SK-N-MC (cell line): Measurements from ENCODE around the gene PTGER4.
"Not testable (repeated sequence)": the region's sequence is repeated elsewhere in the genome, so short reads cannot be mapped to it uniquely, and the experiment has no call there.

Experiments used
- DNase-seq: peaks from one replicate; pipeline ENCODE4 v3.0.0-alpha.2; 2011; ENCODE audit warnings: low read depth, low spot score
- H3K27ac ChIP-seq: fragments of 200-600 bp; sonication (generic); 2 replicates; pipeline ENCODE4 v1.5.1; 2016; ENCODE audit warnings: mixed run types
- H3K36me3 ChIP-seq: fragments of 200-600 bp; sonication (generic); 2 replicates; pipeline ENCODE4 v1.6.1; 2017; ENCODE audit warnings: antibody characterized with exemption, low read length, mixed read lengths; ENCODE audit not compliant: insufficient read depth
- H3K4me3 ChIP-seq: fragments of 200-600 bp; sonication (generic); 2 replicates; pipeline ENCODE4 v1.5.1; 2016
- H3K9ac ChIP-seq: fragments of 200-600 bp; sonication (generic); 2 replicates; pipeline ENCODE4 v1.8.0; 2017; ENCODE audit warnings: mixed run types, mixed read lengths; ENCODE audit not compliant: insufficient read length
- H3K9me3 ChIP-seq: fragments of 200-600 bp; sonication (generic); 2 replicates; pipeline ENCODE4 v1.6.1; 2017; ENCODE audit warnings: low read depth, mild to moderate bottlenecking, antibody characterized with exemption, low read length, moderate library complexity, mixed read lengths
- EZH2 ChIP-seq: fragments of 200-600 bp; sonication (generic); IDR thresholded peaks from one replicate; pipeline ENCODE4 v1.6.1; 2017; ENCODE audit warnings: antibody characterized with exemption
- FOXP2 ChIP-seq: optimal IDR thresholded peaks from 2 replicates; pipeline ENCODE3; 2011; ENCODE audit warnings: mild to moderate bottlenecking, moderate library complexity; ENCODE audit not compliant: insufficient read depth; ENCODE audit errors: extremely low read length, control extremely low read depth
- POLR2AphosphoS5 ChIP-seq: IDR thresholded peaks from 2 replicates; pipeline ENCODE4 v1.6.1; 2012; ENCODE audit warnings: mild to moderate bottlenecking, low read depth, low read length, borderline replicate concordance

PTGER4 gene

DNA sequence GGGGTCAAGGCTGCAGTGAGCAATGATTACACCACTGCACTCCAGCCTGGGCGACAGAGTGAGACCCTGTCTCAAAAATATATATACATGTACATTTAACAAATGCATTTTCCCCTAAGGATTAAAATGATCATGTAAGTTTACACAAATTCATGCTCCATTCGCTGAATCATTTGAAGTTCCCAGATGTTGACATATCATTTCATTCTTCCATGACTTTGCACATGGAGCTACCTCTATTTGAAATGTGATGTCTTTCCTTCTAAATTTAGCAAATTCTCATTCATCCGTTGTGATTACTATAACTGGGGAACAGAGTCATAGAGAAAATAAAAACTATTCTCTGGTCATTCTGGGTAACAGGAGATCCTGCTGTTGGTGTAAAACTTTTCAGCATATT is 10.6 kb downstream of the PTGER4 start:
- Histone ChIP-seq H3K9me3 (no peaks in the 10 kb centered on the region), H3K27ac (no peak overlapping the region), H3K36me3 (peaks cover 3% of the 10 kb centered on the region; the same call in 1 of the 2 replicates), H3K9ac (peak overlapping the region; percentile 25), H3K4me3 (no peak overlapping the region)
- DNase-seq, result no peak
- TF ChIP-seq EZH2 (no peak), POLR2AphosphoS5 (no peak), FOXP2 (no peak)

DNA sequence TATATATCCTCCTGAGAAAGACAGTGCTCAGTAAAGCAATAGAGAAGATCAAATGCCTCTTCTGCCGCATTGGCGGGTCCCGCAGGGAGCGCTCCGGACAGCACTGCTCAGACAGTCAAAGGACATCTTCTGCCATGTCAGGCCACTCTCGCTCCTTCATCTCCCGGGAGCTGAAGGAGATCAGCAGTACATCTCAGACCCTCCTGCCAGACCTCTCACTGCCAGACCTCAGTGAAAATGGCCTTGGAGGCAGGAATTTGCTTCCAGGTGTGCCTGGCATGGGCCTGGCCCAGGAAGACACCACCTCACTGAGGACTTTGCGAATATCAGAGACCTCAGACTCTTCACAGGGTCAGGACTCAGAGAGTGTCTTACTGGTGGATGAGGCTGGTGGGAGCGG is 12.2 kb downstream of the PTGER4 start:
- Histone ChIP-seq H3K9ac (no peak overlapping the region), H3K4me3 (no peak overlapping the region), H3K27ac (no peak overlapping the region), H3K9me3 (no peaks in the 10 kb centered on the region), H3K36me3 (peaks cover 3% of the 10 kb centered on the region; the same call in 1 of the 2 replicates)
- TF ChIP-seq FOXP2 (no peak), POLR2AphosphoS5 (no peak)
- DNase-seq, result no peak

GRCh38 chr5:40694433-40694832 is 14.7 kb downstream of the PTGER4 start:
- Histone ChIP-seq H3K9ac (no peak overlapping the region), H3K4me3 (no peak overlapping the region), H3K36me3 (peaks cover 3% of the 10 kb centered on the region; the same call in 1 of the 2 replicates), H3K9me3 (no peaks in the 10 kb centered on the region), H3K27ac (no peak overlapping the region)
- no peak for DNase-seq
- TF ChIP-seq POLR2AphosphoS5 (no peak), EZH2 (no peak), FOXP2 (no peak)

GRCh38 chr5:40700116-40700782 is 20.5 kb downstream of the PTGER4 start:
- no peak for TF ChIP-seq POLR2AphosphoS5
- no peak for TF ChIP-seq EZH2
- no peak for TF ChIP-seq FOXP2
- Histone ChIP-seq H3K9me3 (no peaks in the 10 kb centered on the region), H3K27ac (no peak overlapping the region), H3K9ac (no peak overlapping the region), H3K36me3 (no peaks in the 10 kb centered on the region), H3K4me3 (no peak overlapping the region)
- no peak for DNase-seq

GRCh38 chr5:40702027-40702426 is 22.3 kb downstream of the PTGER4 start:
- not testable (repeated sequence) for H3K27ac ChIP-seq, H3K4me3 ChIP-seq, H3K9ac ChIP-seq, H3K9me3 ChIP-seq, H3K36me3 ChIP-seq, DNase-seq

DNA sequence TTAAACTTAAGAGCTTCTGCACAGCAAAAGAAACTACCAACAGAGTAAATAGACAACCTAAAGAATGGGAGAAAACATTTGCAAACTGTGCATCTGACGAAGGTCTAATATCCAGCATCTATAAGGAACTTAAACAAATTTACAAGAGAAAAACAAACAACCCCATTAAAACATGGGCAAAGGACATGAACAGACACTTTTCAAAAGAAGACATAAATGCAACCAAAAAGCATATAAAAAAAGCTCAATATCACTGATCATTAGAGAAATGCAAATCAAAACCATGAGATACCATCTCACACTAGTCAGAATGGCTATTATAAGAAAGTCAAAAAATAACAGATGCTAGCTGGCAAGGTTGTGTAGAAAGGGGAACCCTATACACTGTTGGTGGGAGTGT is 25.8 kb downstream of the PTGER4 start:
- H3K36me3 ChIP-seq, H3K4me3 ChIP-seq, H3K27ac ChIP-seq, DNase-seq, H3K9me3 ChIP-seq, H3K9ac ChIP-seq: not testable (repeated sequence)

DNA sequence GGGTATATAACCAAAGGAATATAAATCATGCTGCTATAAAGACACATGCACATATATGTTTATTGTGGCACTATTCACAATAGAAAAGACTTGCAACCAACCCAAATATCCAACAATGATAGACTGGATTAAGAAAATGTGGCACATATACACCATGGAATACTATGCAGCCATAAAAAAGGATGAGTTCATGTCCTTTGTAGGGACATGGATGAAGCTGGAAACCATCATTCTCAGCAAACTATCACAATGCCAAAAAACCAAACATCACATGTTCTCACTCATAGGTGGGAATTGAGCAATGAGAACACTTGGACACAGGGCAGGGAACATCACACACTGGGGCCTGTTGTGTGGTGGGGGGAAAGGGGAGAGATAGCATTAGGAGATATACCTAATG is 30.9 kb downstream of the PTGER4 start:
- not testable (repeated sequence) for DNase-seq, H3K9ac ChIP-seq, H3K27ac ChIP-seq, H3K4me3 ChIP-seq, H3K9me3 ChIP-seq
- peaks cover 11% of the 10 kb centered on the region for H3K36me3 ChIP-seq

GRCh38 chr5:40714001-40714400 is 34.3 kb downstream of the PTGER4 start:
- Histone ChIP-seq H3K27ac (no peak overlapping the region), H3K36me3 (peaks cover 17% of the 10 kb centered on the region; the same call in 1 of the 2 replicates), H3K9ac (no peak overlapping the region), H3K9me3 (no peaks in the 10 kb centered on the region), H3K4me3 (no peak overlapping the region)
- no peak for DNase-seq
- TF ChIP-seq POLR2AphosphoS5 (no peak), FOXP2 (no peak), EZH2 (no peak)

- Histone ChIP-seq H3K9ac (no peak overlapping the region), H3K4me3 (no peak overlapping the region), H3K27ac (no peak overlapping the region), H3K36me3 (peaks cover 30% of the 10 kb centered on the region), H3K9me3 (0 out of 2 replicates have a peak, but pooled peaks cover 5% of the 10 kb centered on the region)
- TF ChIP-seq EZH2 (no peak), FOXP2 (no peak), POLR2AphosphoS5 (no peak)
- DNase-seq, result no peak
Observed at GRCh38 chr5:40716000-40716399, 36.3 kb downstream of the PTGER4 start.
